KOPT-K1 (cell line): ENCODE results near the gene ZFP36.

Experiments used
- H3K27ac ChIP-seq: fragments of 200-600 bp; sonication (generic); 2 replicates; pipeline ENCODE4 v1.5.1; 2016; ENCODE audit warnings: antibody characterized with exemption, mild to moderate bottlenecking, low read depth, low read length; ENCODE audit not compliant: poor library complexity, severe bottlenecking
- H3K36me3 ChIP-seq: fragments of 200-600 bp; sonication (generic); 2 replicates; pipeline ENCODE4 v1.5.1; 2017; ENCODE audit warnings: antibody characterized with exemption, mild to moderate bottlenecking, low read length, moderate library complexity; ENCODE audit not compliant: insufficient read depth
- H3K9me3 ChIP-seq: fragments of 200-600 bp; sonication (generic); 2 replicates; pipeline ENCODE4 v1.5.1; 2017; ENCODE audit warnings: antibody characterized with exemption, low read length, mild to moderate bottlenecking; ENCODE audit not compliant: insufficient read depth, poor library complexity, severe bottlenecking

The ZFP36 gene

GRCh38 chr19:39379865-39380396, 26.7 kb upstream of the ZFP36 start:
- peaks cover 98% of the 10 kb centered on the region for H3K36me3 ChIP-seq
- no peak overlapping the region for H3K27ac ChIP-seq
- no peaks in the 10 kb centered on the region for H3K9me3 ChIP-seq

- Histone ChIP-seq H3K27ac (no peak overlapping the region), H3K36me3 (peaks cover 98% of the 10 kb centered on the region), H3K9me3 (no peaks in the 10 kb centered on the region)
Observed at GRCh38 chr19:39380521-39381502, 25.8 kb upstream of the ZFP36 start.

- Histone ChIP-seq H3K9me3 (no peaks in the 10 kb centered on the region), H3K27ac (no peak overlapping the region), H3K36me3 (peaks cover 98% of the 10 kb centered on the region)
Observed at GRCh38 chr19:39381910-39382611, 24.6 kb upstream of the ZFP36 start.

- H3K9me3 ChIP-seq: no peaks in the 10 kb centered on the region
- H3K36me3 ChIP-seq: peaks cover 98% of the 10 kb centered on the region
- no peak overlapping the region for H3K27ac ChIP-seq
Observed at GRCh38 chr19:39382991-39383828, 23.4 kb upstream of the ZFP36 start.

GRCh38 chr19:39384839-39385568, 21.6 kb upstream of the ZFP36 start:
- Histone ChIP-seq H3K27ac (no peak overlapping the region), H3K36me3 (peaks cover 97% of the 10 kb centered on the region), H3K9me3 (no peaks in the 10 kb centered on the region)

- Histone ChIP-seq H3K9me3 (no peaks in the 10 kb centered on the region), H3K36me3 (peaks cover 89% of the 10 kb centered on the region), H3K27ac (no peak overlapping the region)
Observed at GRCh38 chr19:39385629-39386411, 20.8 kb upstream of the ZFP36 start.

GRCh38 chr19:39386557-39386956, 20.1 kb upstream of the ZFP36 start:
- H3K27ac ChIP-seq: no peak overlapping the region
- H3K36me3 ChIP-seq: peaks cover 82% of the 10 kb centered on the region
- no peaks in the 10 kb centered on the region for H3K9me3 ChIP-seq

GRCh38 chr19:39388657-39389056, 18.0 kb upstream of the ZFP36 start:
- H3K27ac ChIP-seq: no peak overlapping the region
- H3K36me3 ChIP-seq: peaks cover 66% of the 10 kb centered on the region
- H3K9me3 ChIP-seq: no peaks in the 10 kb centered on the region

GRCh38 chr19:39389631-39390414, 16.8 kb upstream of the ZFP36 start:
- peak overlapping the region; percentile 90 for H3K27ac ChIP-seq
- no peaks in the 10 kb centered on the region for H3K9me3 ChIP-seq
- H3K36me3 ChIP-seq: peaks cover 64% of the 10 kb centered on the region

GRCh38 chr19:39390451-39390750, 16.2 kb upstream of the ZFP36 start:
- Histone ChIP-seq H3K9me3 (no peaks in the 10 kb centered on the region), H3K36me3 (peaks cover 64% of the 10 kb centered on the region), H3K27ac (peak overlapping the region; percentile 90)

- peak within 1 kb of the TSS; percentile 90 for H3K27ac ChIP-seq
- no peaks in the 10 kb centered on the region for H3K9me3 ChIP-seq
- H3K36me3 ChIP-seq: peaks cover 63% of the 10 kb centered on the region
Observed at GRCh38 chr19:39390751-39391437, 15.8 kb upstream of the ZFP36 start, which contains the start of the genes MED29 and PAF1. TSS of gene MED29 (plus strand) at chr19:39391378. CDS start at chr19:39391423, 45 bp downstream. TSS of gene PAF1 (minus strand) at chr19:39391106. CDS start at chr19:39390864, 242 bp downstream.
